ENCODE data around the gene MCU.
"Not testable (repeated sequence)": the region's sequence is repeated elsewhere in the genome, so short reads cannot be mapped to it uniquely, and the experiment has no call there.

Gene MCU

GRCh38 chr10:72691863-72692743, at the start of gene MCU:
Gene MCU, plus strand, starts transcription at chr10:72692143. Its CDS starts 9 bp downstream, at chr10:72692152.
- Histone ChIP-seq H2AFZ (ENCODE audit: low read depth) (peak within 1 kb of the TSS; percentile 92), H3K4me3 (IDR thresholded peaks at IDR 0.05; ENCODE audit: insufficient read depth, low read depth, low read length) (peak within 1 kb of the TSS; percentile 39), H3K27ac (peak within 1 kb of the TSS; percentile 61), H4K20me1 (ENCODE audit: insufficient read depth) (no peaks in the 10 kb centered on the region), H3K9ac (peak within 1 kb of the TSS; percentile 83), H3K36me3 (ENCODE audit: insufficient read depth) (no peaks in the 10 kb centered on the region), H3K4me1 (ENCODE audit: low read depth, poor library complexity, severe bottlenecking) (peaks cover 18% of the 10 kb centered on the region), H3K4me2 (peak within 1 kb of the TSS; percentile 80), H3K79me2 (ENCODE audit: insufficient read depth, low read depth) (peaks cover 17% of the 10 kb centered on the region; the same call in 1 of the 2 replicates), H3K27me3 (ENCODE audit: insufficient read depth, low read depth) (no peaks in the 10 kb centered on the region)
- no peak for TF ChIP-seq CTCF (conservative IDR thresholded peaks at IDR 0.05; ENCODE audit: low read depth, low read length)

GRCh38 chr10:72642318-72642717, 49.6 kb upstream of the MCU start:
- Histone ChIP-seq H4K20me1 (ENCODE audit: insufficient read depth) (no peaks in the 10 kb centered on the region), H3K4me3 (IDR thresholded peaks at IDR 0.05; ENCODE audit: insufficient read depth, low read depth, low read length) (no peak overlapping the region), H3K27me3 (ENCODE audit: insufficient read depth, low read depth) (no peaks in the 10 kb centered on the region), H3K27ac (no peak overlapping the region), H3K36me3 (ENCODE audit: insufficient read depth) (no peaks in the 10 kb centered on the region), H3K4me1 (ENCODE audit: low read depth, poor library complexity, severe bottlenecking) (no peaks in the 10 kb centered on the region), H2AFZ (ENCODE audit: low read depth) (no peak overlapping the region), H3K79me2 (ENCODE audit: insufficient read depth, low read depth) (no peaks in the 10 kb centered on the region), H3K4me2 (no peak overlapping the region), H3K9ac (no peak overlapping the region)
- no peak for TF ChIP-seq CTCF (conservative IDR thresholded peaks at IDR 0.05; ENCODE audit: low read depth, low read length)

- Histone ChIP-seq H3K79me2 (ENCODE audit: insufficient read depth, low read depth) (no peaks in the 10 kb centered on the region), H3K4me3 (IDR thresholded peaks at IDR 0.05; ENCODE audit: insufficient read depth, low read depth, low read length) (no peak overlapping the region)
- no peak for TF ChIP-seq CTCF (conservative IDR thresholded peaks at IDR 0.05; ENCODE audit: low read depth, low read length)
Measured at GRCh38 chr10:72645263-72645858, 46.6 kb upstream of the MCU start.

GRCh38 chr10:72646971-72647370, 45.0 kb upstream of the MCU start:
- not testable (repeated sequence) for H2AFZ ChIP-seq (ENCODE audit: low read depth)

More at GRCh38 chr10:72645263-72645858, 46.6 kb upstream of the MCU start:
- Histone ChIP-seq H3K9ac (no peak overlapping the region), H3K27me3 (ENCODE audit: insufficient read depth, low read depth) (no peaks in the 10 kb centered on the region), H2AFZ (ENCODE audit: low read depth) (no peak overlapping the region), H3K27ac (no peak overlapping the region), H3K4me2 (no peak overlapping the region), H3K36me3 (ENCODE audit: insufficient read depth) (no peaks in the 10 kb centered on the region), H3K4me1 (ENCODE audit: low read depth, poor library complexity, severe bottlenecking) (no peaks in the 10 kb centered on the region), H4K20me1 (ENCODE audit: insufficient read depth) (no peaks in the 10 kb centered on the region)

More at GRCh38 chr10:72646971-72647370, 45.0 kb upstream of the MCU start:
- H3K4me2 ChIP-seq; H3K4me1 ChIP-seq (ENCODE audit: low read depth, poor library complexity, severe bottlenecking); H3K27ac ChIP-seq; H3K36me3 ChIP-seq (ENCODE audit: insufficient read depth); H3K4me3 ChIP-seq (IDR thresholded peaks at IDR 0.05; ENCODE audit: insufficient read depth, low read depth, low read length); H3K27me3 ChIP-seq (ENCODE audit: insufficient read depth, low read depth); H3K79me2 ChIP-seq (ENCODE audit: insufficient read depth, low read depth); H4K20me1 ChIP-seq (ENCODE audit: insufficient read depth); H3K9ac ChIP-seq: not testable (repeated sequence)

Measured in KMS-11 (cell line).